GM23338 (cell line): ENCODE data around the gene WIPF3. TPM values are rescaled to one million over a fixed set of nuclear protein-coding genes. Genes with fewer than 3 reads are reported as not detected.

ENCODE experiments used
- ATAC-seq: fragments of 200-7000 bp; cut with Tn5 transposase; 3 replicates; pipeline ENCODE4 v1.9.1; 2020
- DNase-seq: peaks from one replicate; pipeline ENCODE4 v3.0.0-alpha.2; 2015; ENCODE audit warnings: low spot score
- H2AFZ ChIP-seq: fragments of 200-600 bp; sonication (generic); 2 replicates; pipeline ENCODE4 v1.8.0; 2016; ENCODE audit warnings: antibody characterized with exemption, mild to moderate bottlenecking, moderate library complexity
- H3F3A ChIP-seq: fragments of 200-600 bp; sonication (generic); replicated peaks from 2 replicates; pipeline ENCODE4 v1.8.0; 2017; ENCODE audit warnings: antibody characterized with exemption, mixed run types, low read depth
- H3K27ac ChIP-seq: fragments of 200-600 bp; sonication (generic); 2 replicates; pipeline ENCODE4 v1.6.1; 2016; ENCODE audit warnings: low read depth
- H3K27me3 ChIP-seq: fragments of 200-600 bp; sonication (generic); 2 replicates; pipeline ENCODE4 v1.8.0; 2016; ENCODE audit warnings: mild to moderate bottlenecking, mixed run types, moderate library complexity; ENCODE audit not compliant: insufficient read depth
- H3K36me3 ChIP-seq: fragments of 200-600 bp; sonication (generic); 2 replicates; pipeline ENCODE4 v1.8.0; 2016; ENCODE audit warnings: mild to moderate bottlenecking; ENCODE audit not compliant: insufficient read depth
- H3K4me1 ChIP-seq: fragments of 200-600 bp; sonication (generic); 2 replicates; pipeline ENCODE4 v1.8.0; 2016; ENCODE audit warnings: mild to moderate bottlenecking, moderate library complexity; ENCODE audit not compliant: insufficient read depth
- H3K4me2 ChIP-seq: fragments of 200-600 bp; sonication (generic); 2 replicates; pipeline ENCODE4 v1.7.1; 2017; ENCODE audit warnings: mixed run types
- H3K4me3 ChIP-seq: fragments of 200-600 bp; sonication (generic); 2 replicates; pipeline ENCODE4 v1.6.1; 2016; ENCODE audit warnings: mixed run types
- H3K79me2 ChIP-seq: fragments of 200-600 bp; sonication (generic); replicated peaks from 2 replicates; pipeline ENCODE4 v1.8.0; 2017; ENCODE audit warnings: mild to moderate bottlenecking; ENCODE audit not compliant: insufficient read depth
- H3K9me2 ChIP-seq: fragments of 200-600 bp; sonication (generic); 2 replicates; pipeline ENCODE4 v1.8.0; 2017; ENCODE audit not compliant: insufficient read depth
- H4K20me1 ChIP-seq: fragments of 200-600 bp; sonication (generic); replicated peaks from 2 replicates; pipeline ENCODE4 v1.8.0; 2017; ENCODE audit warnings: mild to moderate bottlenecking; ENCODE audit not compliant: insufficient read depth
- H3K27ac Mint-ChIP-seq: 2 replicates; pipeline ENCODE4 v1.8.0; 2020; ENCODE audit warnings: inconsistent platforms, mild to moderate bottlenecking, moderate library complexity, mixed read lengths
- H3K27me3 Mint-ChIP-seq: 3 replicates; pipeline ENCODE4 v1.8.0; 2022; ENCODE audit warnings: low read depth, mild to moderate bottlenecking, moderate library complexity, mixed read lengths, inconsistent platforms; ENCODE audit not compliant: insufficient read depth, poor library complexity
- H3K36me3 Mint-ChIP-seq: 3 replicates; pipeline ENCODE4 v1.8.0; 2021; ENCODE audit warnings: low read depth, mild to moderate bottlenecking, inconsistent platforms, moderate library complexity, mixed read lengths
- H3K4me1 Mint-ChIP-seq: 3 replicates; pipeline ENCODE4 v1.8.0; 2020; ENCODE audit warnings: mild to moderate bottlenecking, inconsistent platforms, mixed read lengths
- H3K4me3 Mint-ChIP-seq: 3 replicates; pipeline ENCODE4 v1.8.0; 2021; ENCODE audit warnings: moderate library complexity, mild to moderate bottlenecking, inconsistent platforms, mixed read lengths
- H3K9me3 Mint-ChIP-seq: 3 replicates; pipeline ENCODE4 v1.8.0; 2020; ENCODE audit warnings: moderate library complexity, mild to moderate bottlenecking, inconsistent platforms, mixed read lengths
- CREB1 ChIP-seq: fragments of 250-450 bp; sonication (Bioruptor Pico); IDR thresholded peaks from 2 replicates; pipeline ENCODE4 v1.5.0; 2020; ENCODE audit warnings: low read depth, mild to moderate bottlenecking, moderate library complexity
- EZH2phosphoT487 ChIP-seq: fragments of 200-600 bp; sonication (generic); IDR thresholded peaks from one replicate; pipeline ENCODE4 v1.8.1; 2018; ENCODE audit warnings: antibody characterized with exemption; ENCODE audit not compliant: unreplicated experiment
- JUNB ChIP-seq: IDR thresholded peaks from one replicate; pipeline ENCODE4 v1.6.1; 2016; ENCODE audit warnings: antibody characterized with exemption; ENCODE audit not compliant: unreplicated experiment
- NANOG ChIP-seq: IDR thresholded peaks from 2 replicates; pipeline ENCODE4 v1.6.1; 2016; ENCODE audit warnings: antibody characterized with exemption, borderline replicate concordance
- POLR2AphosphoS5 ChIP-seq: IDR thresholded peaks from 2 replicates; pipeline ENCODE4 v1.6.1; 2016; ENCODE audit warnings: antibody characterized with exemption, low read depth
- STAT1 ChIP-seq: IDR thresholded peaks from one replicate; pipeline ENCODE4 v1.6.1; 2016; ENCODE audit warnings: antibody characterized with exemption; ENCODE audit not compliant: unreplicated experiment
- ZNF114 ChIP-seq: fragments of 250-450 bp; sonication (Bioruptor Pico); IDR thresholded peaks from 2 replicates; pipeline ENCODE4 v1.5.0; 2020; ENCODE audit warnings: mild to moderate bottlenecking, moderate library complexity
- ZNF331 ChIP-seq: fragments of 250-450 bp; sonication (Bioruptor Pico); IDR thresholded peaks from 2 replicates; pipeline ENCODE4 v1.5.0; 2020; ENCODE audit warnings: low read depth, mild to moderate bottlenecking, moderate library complexity
- polyA plus RNA-seq: library from polyadenylated mRNA; unstranded; fragments of >200 nt; fragmentation: Nextera tagmentation; extraction: Ambion mirVana; gene quantifications from 2 replicates; pipeline ENCODE4 v1.2.1, GENCODE V29; 2016
- total RNA-seq: library from RNA; depleted of rRNA; stranded (reverse); fragments of >200 nt; shearing (Covaris generic); gene quantifications from 2 replicates; pipeline ENCODE4 v1.2.3, GENCODE V29; 2014
- TF ChIP-seq, protein P1 (sequence below), 2 experiments: fragments of 200-600 bp in 1 of 2; sonication (generic) in 1 of 2; conservative IDR thresholded peaks; 2 replicates each; pipeline versions ENCODE4 v1.5.1 to v1.6.1; 2016 to 2017; ENCODE audit warnings: antibody characterized with exemption in 2 of 2, low read depth in 2 of 2, mild to moderate bottlenecking in 2 of 2, moderate library complexity in 1 of 2
- TF ChIP-seq, protein P2 (sequence below): IDR thresholded peaks from 2 replicates; pipeline ENCODE4 v1.6.1; 2016; ENCODE audit warnings: antibody characterized with exemption
- TF ChIP-seq, protein P3 (sequence below): IDR thresholded peaks from one replicate; pipeline ENCODE4 v1.6.1; 2018; ENCODE audit warnings: antibody characterized with exemption; ENCODE audit not compliant: unreplicated experiment

WIPF3 gene
- total and polyA plus RNA-seq, 2 experiments from 2014 or later: 5.7 to 11.4 TPM

DNA sequence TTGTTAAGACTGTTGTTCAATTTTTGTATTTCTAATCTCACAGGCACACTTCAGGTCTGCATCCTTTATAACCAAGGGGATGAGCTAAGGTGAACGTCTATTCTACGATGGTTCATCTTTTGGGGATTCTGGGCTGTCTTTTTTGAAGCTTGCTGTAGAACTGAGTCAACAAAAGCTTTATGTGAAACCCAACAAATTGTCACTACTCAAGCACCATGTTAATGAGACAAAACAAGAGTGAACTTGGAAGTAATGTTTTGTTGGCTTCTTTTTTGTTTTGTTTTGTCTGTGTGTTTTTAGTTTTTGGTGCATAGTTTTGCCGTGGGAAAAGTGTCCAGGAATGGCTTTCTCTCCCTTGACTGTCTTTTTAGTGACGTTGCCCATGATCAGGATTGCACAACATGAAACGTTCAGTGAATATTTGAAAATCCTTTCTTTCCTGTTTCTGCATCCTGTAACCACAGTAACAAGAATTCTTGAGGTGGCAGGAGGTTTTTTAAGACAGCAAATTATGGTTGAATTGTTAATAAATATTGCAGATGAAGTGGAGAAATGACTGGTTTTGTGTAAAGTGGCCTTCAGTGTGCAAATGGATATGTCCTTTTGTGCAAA is 65.6 kb downstream of the WIPF3 start:
- H3K9me3 Mint-ChIP-seq: no peaks in the 10 kb centered on the region
- H3K4me3 ChIP-seq: no peak overlapping the region
- H3K4me1 ChIP-seq: 0 out of 2 replicates have a peak, but pooled peaks cover 12% of the 10 kb centered on the region
- peaks cover 3% of the 10 kb centered on the region for H3K27me3 Mint-ChIP-seq
- no peaks in the 10 kb centered on the region for H3K9me2 ChIP-seq
- no peaks in the 10 kb centered on the region for H3F3A ChIP-seq
- ATAC-seq (no peak), DNase-seq (no peak)
- no peak for TF ChIP-seq POLR2AphosphoS5
- TF ChIP-seq, protein P1, sequence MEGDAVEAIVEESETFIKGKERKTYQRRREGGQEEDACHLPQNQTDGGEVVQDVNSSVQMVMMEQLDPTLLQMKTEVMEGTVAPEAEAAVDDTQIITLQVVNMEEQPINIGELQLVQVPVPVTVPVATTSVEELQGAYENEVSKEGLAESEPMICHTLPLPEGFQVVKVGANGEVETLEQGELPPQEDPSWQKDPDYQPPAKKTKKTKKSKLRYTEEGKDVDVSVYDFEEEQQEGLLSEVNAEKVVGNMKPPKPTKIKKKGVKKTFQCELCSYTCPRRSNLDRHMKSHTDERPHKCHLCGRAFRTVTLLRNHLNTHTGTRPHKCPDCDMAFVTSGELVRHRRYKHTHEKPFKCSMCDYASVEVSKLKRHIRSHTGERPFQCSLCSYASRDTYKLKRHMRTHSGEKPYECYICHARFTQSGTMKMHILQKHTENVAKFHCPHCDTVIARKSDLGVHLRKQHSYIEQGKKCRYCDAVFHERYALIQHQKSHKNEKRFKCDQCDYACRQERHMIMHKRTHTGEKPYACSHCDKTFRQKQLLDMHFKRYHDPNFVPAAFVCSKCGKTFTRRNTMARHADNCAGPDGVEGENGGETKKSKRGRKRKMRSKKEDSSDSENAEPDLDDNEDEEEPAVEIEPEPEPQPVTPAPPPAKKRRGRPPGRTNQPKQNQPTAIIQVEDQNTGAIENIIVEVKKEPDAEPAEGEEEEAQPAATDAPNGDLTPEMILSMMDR (conservative IDR thresholded peaks at IDR 0.05; ENCODE audit: low read depth in 2 of 2): no peak
- H3K4me3 Mint-ChIP-seq: no peak overlapping the region
- H3K27ac Mint-ChIP-seq: no peak overlapping the region
- H3K79me2 ChIP-seq: no peaks in the 10 kb centered on the region
- no peak overlapping the region for H3K4me2 ChIP-seq
- no peaks in the 10 kb centered on the region for H3K36me3 Mint-ChIP-seq
- H3K27me3 ChIP-seq: no peaks in the 10 kb centered on the region
- no peaks in the 10 kb centered on the region for H3K36me3 ChIP-seq
- no peak overlapping the region for H2AFZ ChIP-seq
- no peak overlapping the region for H3K27ac ChIP-seq
- no peaks in the 10 kb centered on the region for H3K4me1 Mint-ChIP-seq
- H4K20me1 ChIP-seq: no peaks in the 10 kb centered on the region

DNA sequence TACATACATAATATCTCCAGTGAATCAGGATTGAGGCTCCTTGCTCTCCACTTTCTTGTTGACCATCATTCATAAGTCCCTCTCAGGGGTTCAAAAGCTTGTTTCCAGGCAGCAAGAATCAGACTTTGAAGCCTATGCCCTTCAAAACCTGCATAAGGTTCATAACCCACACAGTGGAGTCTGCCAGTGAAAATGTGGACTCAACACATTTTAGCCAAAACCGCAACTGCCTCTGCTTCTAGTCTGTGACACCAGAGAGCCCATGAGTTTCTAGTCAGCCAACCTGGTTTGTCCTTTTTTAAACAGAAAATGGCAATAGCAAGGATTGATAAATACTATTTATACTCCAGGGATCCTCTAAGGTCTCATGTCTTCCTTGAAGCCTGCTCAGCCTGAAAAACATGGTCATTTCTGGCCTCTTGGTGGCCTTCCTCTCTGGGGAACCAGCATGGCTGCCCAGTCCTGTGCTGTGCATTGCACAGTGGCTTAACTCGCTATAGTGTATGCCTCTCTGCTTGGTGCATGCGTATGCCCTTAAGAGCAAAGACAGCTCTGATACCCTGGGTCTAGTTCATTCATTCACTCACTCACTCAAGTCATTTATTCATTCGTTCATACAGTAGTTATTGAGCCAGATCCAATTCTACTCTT is 67.5 kb downstream of the WIPF3 start:
- Mint-ChIP-seq H3K4me1 (no peaks in the 10 kb centered on the region), H3K9me3 (no peaks in the 10 kb centered on the region), H3K36me3 (no peaks in the 10 kb centered on the region), H3K27ac (no peak overlapping the region), H3K4me3 (no peak overlapping the region), H3K27me3 (peaks cover 3% of the 10 kb centered on the region)
- no peaks in the 10 kb centered on the region for H3K27me3 ChIP-seq
- H2AFZ ChIP-seq: no peak overlapping the region
- H3K79me2 ChIP-seq: no peaks in the 10 kb centered on the region
- no peaks in the 10 kb centered on the region for H3K9me2 ChIP-seq
- TF ChIP-seq ZNF331 (CRISPR knock-in tag) (no peak), NANOG (no peak), STAT1 (no peak), POLR2AphosphoS5 (no peak), ZNF114 (CRISPR knock-in tag) (no peak), EZH2phosphoT487 (no peak), JUNB (no peak), CREB1 (CRISPR knock-in tag) (no peak)
- TF ChIP-seq, protein P2, sequence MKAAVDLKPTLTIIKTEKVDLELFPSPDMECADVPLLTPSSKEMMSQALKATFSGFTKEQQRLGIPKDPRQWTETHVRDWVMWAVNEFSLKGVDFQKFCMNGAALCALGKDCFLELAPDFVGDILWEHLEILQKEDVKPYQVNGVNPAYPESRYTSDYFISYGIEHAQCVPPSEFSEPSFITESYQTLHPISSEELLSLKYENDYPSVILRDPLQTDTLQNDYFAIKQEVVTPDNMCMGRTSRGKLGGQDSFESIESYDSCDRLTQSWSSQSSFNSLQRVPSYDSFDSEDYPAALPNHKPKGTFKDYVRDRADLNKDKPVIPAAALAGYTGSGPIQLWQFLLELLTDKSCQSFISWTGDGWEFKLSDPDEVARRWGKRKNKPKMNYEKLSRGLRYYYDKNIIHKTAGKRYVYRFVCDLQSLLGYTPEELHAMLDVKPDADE: no peak
- TF ChIP-seq, protein P3, sequence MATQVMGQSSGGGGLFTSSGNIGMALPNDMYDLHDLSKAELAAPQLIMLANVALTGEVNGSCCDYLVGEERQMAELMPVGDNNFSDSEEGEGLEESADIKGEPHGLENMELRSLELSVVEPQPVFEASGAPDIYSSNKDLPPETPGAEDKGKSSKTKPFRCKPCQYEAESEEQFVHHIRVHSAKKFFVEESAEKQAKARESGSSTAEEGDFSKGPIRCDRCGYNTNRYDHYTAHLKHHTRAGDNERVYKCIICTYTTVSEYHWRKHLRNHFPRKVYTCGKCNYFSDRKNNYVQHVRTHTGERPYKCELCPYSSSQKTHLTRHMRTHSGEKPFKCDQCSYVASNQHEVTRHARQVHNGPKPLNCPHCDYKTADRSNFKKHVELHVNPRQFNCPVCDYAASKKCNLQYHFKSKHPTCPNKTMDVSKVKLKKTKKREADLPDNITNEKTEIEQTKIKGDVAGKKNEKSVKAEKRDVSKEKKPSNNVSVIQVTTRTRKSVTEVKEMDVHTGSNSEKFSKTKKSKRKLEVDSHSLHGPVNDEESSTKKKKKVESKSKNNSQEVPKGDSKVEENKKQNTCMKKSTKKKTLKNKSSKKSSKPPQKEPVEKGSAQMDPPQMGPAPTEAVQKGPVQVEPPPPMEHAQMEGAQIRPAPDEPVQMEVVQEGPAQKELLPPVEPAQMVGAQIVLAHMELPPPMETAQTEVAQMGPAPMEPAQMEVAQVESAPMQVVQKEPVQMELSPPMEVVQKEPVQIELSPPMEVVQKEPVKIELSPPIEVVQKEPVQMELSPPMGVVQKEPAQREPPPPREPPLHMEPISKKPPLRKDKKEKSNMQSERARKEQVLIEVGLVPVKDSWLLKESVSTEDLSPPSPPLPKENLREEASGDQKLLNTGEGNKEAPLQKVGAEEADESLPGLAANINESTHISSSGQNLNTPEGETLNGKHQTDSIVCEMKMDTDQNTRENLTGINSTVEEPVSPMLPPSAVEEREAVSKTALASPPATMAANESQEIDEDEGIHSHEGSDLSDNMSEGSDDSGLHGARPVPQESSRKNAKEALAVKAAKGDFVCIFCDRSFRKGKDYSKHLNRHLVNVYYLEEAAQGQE: no peak
- no peaks in the 10 kb centered on the region for H3K36me3 ChIP-seq
- DNase-seq (no peak), ATAC-seq (no peak)
- no peak overlapping the region for H3K4me2 ChIP-seq
- H4K20me1 ChIP-seq: no peaks in the 10 kb centered on the region
- no peaks in the 10 kb centered on the region for H3F3A ChIP-seq
- 0 out of 2 replicates have a peak, but pooled peaks cover 4% of the 10 kb centered on the region for H3K4me1 ChIP-seq
- no peak overlapping the region for H3K27ac ChIP-seq
- no peak overlapping the region for H3K4me3 ChIP-seq
